ENCODE results near the gene RNF126.
"Not testable (repeated sequence)": the region's sequence is repeated elsewhere in the genome, so short reads cannot be mapped to it uniquely, and the experiment has no call there.

- TF ChIP-seq MXI1 (conservative IDR thresholded peaks at IDR 0.05; ENCODE audit: poor library complexity, severe bottlenecking); EZH2 (IDR thresholded peaks at IDR 0.05; ENCODE audit: borderline replicate concordance, insufficient read depth, low read length, poor library complexity, severe bottlenecking); CTCF (IDR thresholded peaks at IDR 0.05; ENCODE audit: poor library complexity, severe bottlenecking); POLR2AphosphoS5 (IDR thresholded peaks at IDR 0.05); EP300 (conservative IDR thresholded peaks at IDR 0.05; ENCODE audit: poor library complexity, severe bottlenecking); SMC3 (conservative IDR thresholded peaks at IDR 0.05; ENCODE audit: poor library complexity); TAF1 (IDR thresholded peaks at IDR 0.05; ENCODE audit: low read depth): not testable (repeated sequence)
- TF ChIP-seq, protein P1, sequence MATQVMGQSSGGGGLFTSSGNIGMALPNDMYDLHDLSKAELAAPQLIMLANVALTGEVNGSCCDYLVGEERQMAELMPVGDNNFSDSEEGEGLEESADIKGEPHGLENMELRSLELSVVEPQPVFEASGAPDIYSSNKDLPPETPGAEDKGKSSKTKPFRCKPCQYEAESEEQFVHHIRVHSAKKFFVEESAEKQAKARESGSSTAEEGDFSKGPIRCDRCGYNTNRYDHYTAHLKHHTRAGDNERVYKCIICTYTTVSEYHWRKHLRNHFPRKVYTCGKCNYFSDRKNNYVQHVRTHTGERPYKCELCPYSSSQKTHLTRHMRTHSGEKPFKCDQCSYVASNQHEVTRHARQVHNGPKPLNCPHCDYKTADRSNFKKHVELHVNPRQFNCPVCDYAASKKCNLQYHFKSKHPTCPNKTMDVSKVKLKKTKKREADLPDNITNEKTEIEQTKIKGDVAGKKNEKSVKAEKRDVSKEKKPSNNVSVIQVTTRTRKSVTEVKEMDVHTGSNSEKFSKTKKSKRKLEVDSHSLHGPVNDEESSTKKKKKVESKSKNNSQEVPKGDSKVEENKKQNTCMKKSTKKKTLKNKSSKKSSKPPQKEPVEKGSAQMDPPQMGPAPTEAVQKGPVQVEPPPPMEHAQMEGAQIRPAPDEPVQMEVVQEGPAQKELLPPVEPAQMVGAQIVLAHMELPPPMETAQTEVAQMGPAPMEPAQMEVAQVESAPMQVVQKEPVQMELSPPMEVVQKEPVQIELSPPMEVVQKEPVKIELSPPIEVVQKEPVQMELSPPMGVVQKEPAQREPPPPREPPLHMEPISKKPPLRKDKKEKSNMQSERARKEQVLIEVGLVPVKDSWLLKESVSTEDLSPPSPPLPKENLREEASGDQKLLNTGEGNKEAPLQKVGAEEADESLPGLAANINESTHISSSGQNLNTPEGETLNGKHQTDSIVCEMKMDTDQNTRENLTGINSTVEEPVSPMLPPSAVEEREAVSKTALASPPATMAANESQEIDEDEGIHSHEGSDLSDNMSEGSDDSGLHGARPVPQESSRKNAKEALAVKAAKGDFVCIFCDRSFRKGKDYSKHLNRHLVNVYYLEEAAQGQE (IDR thresholded peaks at IDR 0.05; ENCODE audit: borderline replicate concordance) = not testable (repeated sequence)
Observed at GRCh38 chr19:699885-700284, 36.9 kb upstream of the RNF126 start.

Data from neural cell (in vitro differentiated cells).